Measurements from ENCODE around the gene MARCHF10. TPM values are rescaled to one million over a fixed set of nuclear protein-coding genes. Genes with fewer than 3 reads are reported as not detected.

Gene MARCHF10
- total and polyA plus RNA-seq, 9 of the 15 experiments (the other 6 are each of a cell fraction or from before 2014, with no cell fraction given) = not detected

- TF ChIP-seq ZNF165 (CRISPR knock-in tag; IDR thresholded peaks at IDR 0.05; ENCODE audit: borderline replicate concordance) (no peak), ZSCAN29 (IDR thresholded peaks at IDR 0.05) (no peak), TOE1 (IDR thresholded peaks at IDR 0.05; ENCODE audit: borderline replicate concordance) (no peak), TOE1 (CRISPR knock-in tag; IDR thresholded peaks at IDR 0.05; ENCODE audit: borderline replicate concordance, low read depth) (no peak), ZNF764 (CRISPR knock-in tag; IDR thresholded peaks at IDR 0.05; ENCODE audit: low read depth) (no peak), ETS1 (conservative IDR thresholded peaks at IDR 0.05; ENCODE audit: control insufficient read depth, low read depth, low read length) (peak; percentile 93), FIP1L1 (IDR thresholded peaks at IDR 0.05; ENCODE audit: low read depth, low read length, poor library complexity, severe bottlenecking) (no peak), ZNF644 (tag; IDR thresholded peaks at IDR 0.05; ENCODE audit: low read depth) (peak; percentile 84), FOXJ2 (tag; IDR thresholded peaks at IDR 0.05) (no peak), PREB (CRISPR knock-in tag; IDR thresholded peaks at IDR 0.05) (no peak), HMGN3 (IDR thresholded peaks at IDR 0.05; ENCODE audit: borderline replicate concordance, extremely low read depth, insufficient read length, low read depth, low read length) (no peak), PCBP2 (IDR thresholded peaks at IDR 0.05; ENCODE audit: low read depth, low read length, poor library complexity, severe bottlenecking) (no peak), PTRF (tag; IDR thresholded peaks at IDR 0.05) (no peak), ZNF318 (IDR thresholded peaks at IDR 0.05; ENCODE audit: borderline replicate concordance in 1 of 2, low read depth in 1 of 2) (peak in 1 of 2 experiments; percentile 39; a peak in 1 of 4 replicates)
Measured at GRCh38 chr17:62681061-62681938, 126.8 kb downstream of the MARCHF10 start (continued).

Measured in K562 (cell line).